AG09319 (cell line): Measurements from ENCODE around the gene ZXDC.

Experiments
- DNase-seq: peaks from one replicate; pipeline ENCODE4 v3.0.0-alpha.2; 2010; ENCODE audit warnings: low read depth; ENCODE audit errors: extremely low read depth
- CTCF ChIP-seq: IDR thresholded peaks from 2 replicates; pipeline ENCODE4 v1.5.1; 2011; ENCODE audit warnings: low read depth, mild to moderate bottlenecking, inconsistent platforms, low read length, moderate library complexity

ZXDC gene

DNA sequence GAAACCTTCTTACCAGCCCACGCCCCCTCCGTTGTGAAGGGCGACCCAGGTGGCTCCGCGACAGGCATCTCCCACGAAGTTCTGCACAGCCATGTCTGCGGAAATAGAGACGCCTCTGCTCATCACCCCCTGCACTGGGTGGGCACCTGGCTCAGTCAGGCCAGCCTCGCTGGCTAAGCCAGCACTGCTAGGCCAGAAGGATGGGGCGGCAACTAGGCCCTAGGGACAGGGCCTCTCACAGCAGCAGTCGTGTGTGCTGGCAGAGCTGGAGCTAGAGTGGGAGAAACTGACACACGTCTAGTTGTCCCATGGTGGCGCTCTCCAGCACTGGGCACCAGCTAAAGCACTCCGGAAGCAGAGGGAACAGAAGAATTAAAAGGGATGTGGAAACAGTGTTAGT is 12.5 kb upstream of the ZXDC start:
- TF ChIP-seq CTCF = no peak
- DNase-seq = no peak

GRCh38 chr3:126487151-126487771 is 11.6 kb upstream of the ZXDC start:
- DNase-seq = no peak

DNA sequence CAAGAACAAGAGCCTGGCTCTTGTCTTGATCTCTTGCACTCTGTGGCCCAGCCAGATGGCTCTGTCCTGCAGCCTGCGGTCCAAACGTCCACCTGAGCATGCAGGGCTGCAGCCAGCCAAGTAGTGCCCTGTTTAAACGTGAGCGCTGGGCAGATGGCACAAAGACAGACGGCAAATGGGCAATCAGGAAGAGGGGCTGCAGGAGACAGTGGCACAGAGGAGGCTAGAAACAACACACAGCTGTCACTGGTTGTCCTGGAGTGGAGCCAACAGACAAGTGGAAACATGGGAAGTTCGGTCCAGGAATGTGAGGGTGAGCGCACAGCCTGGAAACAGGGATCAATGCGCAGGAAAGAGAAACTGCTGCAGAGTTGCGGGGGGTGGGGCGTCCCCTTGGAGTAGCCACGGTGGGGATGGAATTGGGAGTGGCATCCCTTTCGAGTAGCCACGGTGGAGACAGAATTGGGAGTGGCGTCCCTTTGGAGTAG is 10.7 kb upstream of the ZXDC start:
- DNase-seq = no peak
- TF ChIP-seq CTCF = no peak

More at GRCh38 chr3:126487151-126487771, 11.6 kb upstream of the ZXDC start:
- TF ChIP-seq CTCF = peak; percentile 5; the same call in 1 of the 2 replicates

DNA sequence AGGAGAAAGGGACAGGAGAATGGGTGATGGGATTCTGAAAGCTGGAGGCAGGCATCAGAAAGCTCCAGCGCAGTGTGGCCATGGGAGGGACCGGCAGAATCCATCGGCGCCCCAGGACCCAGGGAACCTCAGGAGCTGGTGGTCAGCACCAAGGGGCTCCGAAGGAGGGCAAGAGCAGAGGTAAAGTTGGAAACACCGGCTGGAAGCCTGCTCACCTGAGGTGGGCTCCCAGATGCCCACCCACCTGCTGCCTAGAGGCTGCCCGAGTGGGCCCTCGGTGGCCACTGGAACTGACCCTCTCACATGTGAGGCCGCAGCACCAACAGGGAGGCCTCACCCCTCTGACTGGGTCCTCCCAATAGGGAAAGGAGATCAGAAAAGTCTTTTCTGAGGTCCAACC is 10.3 kb upstream of the ZXDC start:
- TF ChIP-seq CTCF = no peak
- DNase-seq = no peak

DNA sequence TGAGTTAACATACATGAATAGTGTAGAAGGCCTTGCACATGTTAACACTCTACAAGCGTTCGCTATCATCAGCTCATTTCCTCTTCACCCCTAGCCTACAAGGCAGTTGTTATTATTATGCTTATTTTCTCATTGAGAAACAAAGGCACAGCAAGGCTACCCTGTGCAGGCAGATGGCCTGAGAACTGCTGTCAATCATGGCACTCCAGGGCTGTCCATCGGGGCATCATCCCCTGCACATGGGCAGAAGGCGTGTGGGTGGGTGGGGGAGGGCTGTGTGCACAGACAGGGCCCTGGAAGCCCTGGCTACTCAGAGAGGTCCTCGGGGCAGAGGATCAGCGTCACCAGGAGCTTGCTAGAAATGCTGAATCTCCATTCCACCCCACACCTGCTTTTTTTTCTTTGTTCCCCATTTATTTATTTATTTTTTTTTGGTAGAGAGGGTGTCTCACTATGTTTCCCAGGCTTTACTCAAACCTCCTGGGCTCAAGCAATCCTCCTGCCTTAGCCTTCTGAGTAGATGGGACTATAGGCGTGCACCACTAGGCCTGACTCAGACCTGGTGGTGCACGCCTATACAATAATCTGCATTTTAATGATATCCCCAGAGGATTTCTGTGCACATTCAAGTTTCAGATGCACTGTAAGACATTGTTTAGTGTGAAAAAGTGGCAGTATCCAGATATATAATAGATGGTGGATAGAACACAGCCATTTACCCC is 9.6 kb upstream of the ZXDC start:
- DNase-seq = no peak
- no peak for TF ChIP-seq CTCF

DNA sequence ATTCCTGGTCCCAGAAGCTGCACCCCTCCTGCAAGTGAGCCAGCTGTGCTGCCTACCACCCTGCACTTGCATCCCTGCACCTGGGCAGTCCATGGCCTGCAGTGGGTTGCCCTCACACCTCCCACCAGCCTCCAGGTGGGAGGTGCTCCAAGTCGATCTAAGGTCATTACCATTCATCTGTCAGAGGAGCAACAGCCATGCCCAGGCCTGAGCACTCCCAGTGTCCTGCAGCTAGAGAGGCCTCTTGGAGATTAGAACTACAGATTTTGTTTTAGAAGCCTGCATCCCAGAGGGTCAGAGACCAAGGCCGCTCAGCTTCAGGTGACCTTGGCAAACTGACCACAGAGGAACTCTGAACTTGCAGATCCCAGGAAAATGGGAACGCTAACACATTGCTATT is 9.0 kb upstream of the ZXDC start:
- DNase-seq = no peak
- TF ChIP-seq CTCF = no peak

DNA sequence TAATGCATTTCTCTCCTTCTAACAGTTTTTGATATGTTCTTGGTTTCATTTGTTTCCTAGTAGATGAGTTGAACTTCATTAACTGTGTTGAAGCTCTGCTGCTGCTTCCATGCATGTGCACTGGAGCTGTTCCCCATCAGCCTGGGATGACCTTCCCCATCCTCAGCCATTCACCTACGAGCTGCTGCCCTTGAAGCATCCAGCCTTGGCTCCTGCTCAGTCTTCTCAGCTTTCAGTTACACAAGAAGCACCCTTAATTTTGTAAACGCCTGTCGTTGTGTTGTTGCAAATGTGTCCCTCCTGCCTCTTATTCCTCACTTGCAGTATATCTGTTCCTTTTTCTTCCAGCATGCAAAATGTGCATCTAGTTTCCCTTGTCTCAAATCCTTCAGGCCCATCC is 8.5 kb upstream of the ZXDC start:
- no peak for DNase-seq
- no peak for TF ChIP-seq CTCF
